NCI-H82 (cell line): Measurements from ENCODE around the gene LDB2.

Source experiments
- DNase-seq: peaks from one replicate; lab custom pipeline; 2025; lab: John Stamatoyannopoulos, UW

LDB2 gene

DNA sequence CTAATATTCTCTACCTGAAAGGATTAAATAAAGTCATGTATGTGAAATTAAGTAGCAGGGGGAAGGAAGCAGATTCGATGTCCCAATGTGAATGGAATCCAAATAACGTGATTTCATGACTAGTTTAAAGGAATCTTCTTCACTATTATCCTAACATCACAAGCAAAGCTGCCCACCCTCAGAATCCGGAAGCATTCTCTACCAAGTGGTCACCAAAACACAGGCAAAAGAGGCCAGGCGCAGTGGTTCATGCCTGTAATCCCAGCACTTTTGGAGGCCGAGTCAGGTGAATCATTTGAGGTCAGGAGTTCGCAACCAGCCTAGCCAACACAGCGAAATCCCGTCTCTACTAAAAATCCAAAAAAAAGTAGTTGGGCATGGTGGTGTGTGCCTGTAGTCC, 212.9 kb downstream of the LDB2 start:
- DNase-seq, result no peak

DNA sequence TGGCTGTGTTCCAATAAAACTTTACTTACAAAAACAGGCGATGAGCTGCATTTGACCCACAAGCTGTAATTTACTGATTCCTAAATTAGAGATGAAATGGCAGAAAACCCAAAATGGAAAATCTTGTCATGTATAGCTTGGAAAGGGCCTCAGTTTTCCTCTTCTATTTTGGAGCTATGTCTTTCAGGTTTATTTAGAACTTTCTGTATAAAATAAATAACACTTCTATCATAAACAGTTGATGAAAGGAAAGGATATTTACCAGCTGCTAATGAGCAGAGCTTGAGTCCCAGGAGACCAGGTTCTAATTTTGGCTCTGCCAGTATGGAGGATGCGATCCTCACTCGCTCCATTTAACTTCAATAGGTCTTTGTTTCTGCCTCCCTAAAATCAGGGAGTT, 213.5 kb downstream of the LDB2 start:
- no peak for DNase-seq

DNA sequence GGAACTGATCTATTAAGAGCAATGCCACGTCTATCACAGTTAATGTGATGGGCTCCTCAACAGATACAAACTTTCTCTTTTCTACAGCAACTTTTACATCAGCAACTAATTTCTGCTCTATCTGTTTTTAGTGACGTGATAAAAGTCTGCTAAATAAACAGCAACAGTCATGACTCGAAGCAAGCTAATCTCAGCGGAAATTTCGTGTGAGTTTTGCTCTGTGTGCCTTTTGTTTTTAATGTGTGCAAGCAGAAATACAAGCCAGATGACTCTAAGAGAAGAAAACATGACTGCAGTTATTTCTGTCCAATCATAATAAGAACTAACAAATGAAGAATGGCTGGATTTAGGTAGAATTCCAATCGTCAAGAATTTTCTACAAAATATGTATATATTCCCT, 214.3 kb downstream of the LDB2 start:
- DNase-seq, result no peak

DNA sequence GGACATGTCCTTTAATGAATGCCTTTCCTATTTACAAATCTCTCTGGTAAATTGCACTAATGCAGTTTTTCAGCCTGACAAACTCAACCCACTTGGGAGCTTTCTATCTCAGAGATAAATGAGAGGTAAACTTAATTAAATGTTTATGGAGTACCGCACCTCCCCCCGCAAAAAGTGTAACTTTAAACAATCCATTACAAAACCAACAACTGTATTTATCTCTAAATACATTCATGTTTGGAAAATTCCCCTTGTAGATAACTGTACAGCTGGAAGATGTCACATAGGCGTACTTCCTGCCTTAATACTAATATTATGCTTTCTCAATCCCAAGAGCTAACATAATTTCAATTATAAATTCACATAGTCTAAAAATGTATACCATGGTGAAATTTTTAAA, 215.5 kb downstream of the LDB2 start:
- no peak for DNase-seq

DNA sequence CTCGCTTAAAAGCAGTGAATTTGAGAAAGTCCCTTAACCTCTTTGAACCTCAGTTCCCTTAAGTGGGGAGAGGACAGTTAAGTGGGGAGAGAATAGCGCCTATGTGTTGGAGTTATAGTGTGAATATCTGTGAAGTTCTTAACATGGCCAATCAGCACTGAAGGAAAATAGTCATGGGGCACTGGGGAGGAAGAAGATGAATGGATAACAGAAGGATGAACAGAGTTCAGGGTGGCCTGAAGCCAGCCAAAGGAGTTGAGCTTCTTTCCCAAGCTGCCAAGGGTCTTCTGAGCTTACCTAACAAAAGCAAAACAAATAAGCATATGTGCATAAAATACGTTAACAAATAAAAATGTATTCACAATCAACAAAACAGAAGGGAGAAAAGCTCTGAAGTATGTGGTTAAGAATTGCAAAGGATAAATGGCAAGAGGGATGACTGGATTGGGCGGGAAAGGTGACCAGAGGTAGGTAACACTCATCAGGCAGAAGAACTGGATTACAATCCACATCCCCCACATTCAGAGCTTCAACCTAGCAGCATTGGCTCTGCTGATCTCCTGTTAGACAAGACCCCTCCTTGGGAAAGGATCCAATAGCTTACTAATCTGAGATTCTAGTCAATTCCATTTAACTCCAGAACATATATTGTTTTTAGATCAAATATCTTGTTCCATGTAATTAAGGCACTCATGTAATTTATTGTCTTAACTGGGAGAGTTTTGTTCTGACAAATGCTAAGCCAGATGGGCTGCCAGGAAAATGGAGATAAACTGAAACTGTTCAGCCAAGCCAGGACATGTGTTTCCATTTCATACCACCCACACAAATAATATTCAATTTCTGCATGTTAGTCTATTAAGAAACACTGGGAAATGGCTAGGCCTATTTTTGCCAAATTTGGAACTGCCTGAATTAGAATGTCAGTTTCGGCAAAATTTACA, 221.2 kb downstream of the LDB2 start:
- DNase-seq, result no peak

DNA sequence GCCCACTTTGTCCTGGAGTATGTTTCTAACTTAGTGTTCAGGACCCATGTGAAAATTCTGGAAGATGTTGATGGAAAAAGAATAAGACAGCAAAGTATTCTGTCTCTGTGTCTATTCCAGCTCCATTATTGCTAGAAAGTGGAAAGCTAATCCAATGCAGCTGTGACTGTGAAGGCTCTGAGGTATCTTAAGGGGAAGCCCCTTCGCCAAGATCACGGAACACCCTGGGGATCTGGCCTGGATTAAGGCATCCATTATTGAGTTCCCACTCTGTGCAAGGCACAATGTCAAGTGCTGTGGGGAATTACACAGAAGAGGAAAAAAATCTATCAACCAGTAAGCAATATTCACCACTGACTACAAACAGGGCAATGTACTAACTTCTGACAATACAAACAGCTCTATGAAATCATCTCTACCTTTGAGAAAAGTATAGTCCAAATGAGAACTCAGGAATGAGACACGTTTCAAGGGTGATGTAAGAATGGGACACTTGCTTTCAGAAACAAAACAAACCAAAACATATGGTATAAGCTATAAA, 222.1 kb downstream of the LDB2 start:
- DNase-seq, result no peak

DNA sequence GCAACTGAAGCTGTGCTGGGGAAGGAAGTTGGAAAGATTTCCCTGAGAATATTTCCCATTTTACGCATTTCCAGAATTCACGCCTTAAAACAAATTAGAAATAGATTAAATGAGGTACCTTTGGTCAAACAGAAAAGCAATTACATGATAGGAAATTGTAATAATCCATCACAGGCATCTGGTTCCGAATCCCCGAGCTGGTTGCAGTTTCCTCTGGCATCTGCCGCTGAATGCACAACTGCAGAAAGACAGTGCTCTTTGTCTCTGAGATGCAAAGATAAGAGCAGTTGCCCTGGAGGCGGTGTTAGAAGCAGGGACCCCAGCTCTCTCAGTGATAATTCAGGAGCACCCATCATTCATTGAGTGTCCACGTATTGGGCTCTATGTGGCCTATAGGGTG, 224.4 kb downstream of the LDB2 start:
- DNase-seq, result no peak

DNA sequence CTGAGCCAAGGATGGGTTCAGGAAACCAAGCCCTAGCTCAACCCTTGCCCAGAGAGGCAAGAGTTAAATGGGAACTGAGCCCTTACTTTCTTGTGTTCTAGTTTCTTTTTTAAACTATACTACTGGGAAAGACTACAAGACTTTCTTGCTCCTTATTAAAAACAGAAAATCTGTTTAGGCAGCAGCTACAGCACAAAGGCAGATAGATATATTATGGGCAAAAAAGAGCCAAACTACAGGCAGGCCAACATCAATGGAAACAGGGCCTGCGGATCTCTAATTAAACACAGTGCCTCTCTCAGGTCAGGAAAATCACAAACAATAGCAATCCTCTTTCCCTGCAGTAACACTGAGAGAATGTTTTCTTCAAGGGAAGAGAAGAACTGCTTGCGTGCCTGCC, 226.0 kb downstream of the LDB2 start:
- no peak for DNase-seq

DNA sequence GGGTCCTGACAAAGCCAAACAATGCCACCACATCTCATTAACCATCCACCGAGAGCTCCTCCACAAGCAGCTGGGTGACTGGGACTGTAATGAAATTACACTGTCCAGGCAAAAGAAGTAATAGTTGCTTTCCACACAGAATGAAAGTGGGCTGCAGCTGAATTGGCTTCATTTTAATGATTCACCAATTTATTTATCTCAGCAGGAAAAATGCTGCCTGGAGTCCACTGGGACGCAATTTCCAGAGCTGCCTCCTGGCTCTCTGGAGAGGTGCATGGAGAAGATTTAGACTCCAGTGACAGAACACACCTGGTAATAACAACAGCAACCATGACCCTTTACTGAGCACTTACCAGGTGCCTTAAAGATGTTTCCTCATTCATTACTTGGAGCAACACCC, 226.7 kb downstream of the LDB2 start:
- DNase-seq, result no peak

DNA sequence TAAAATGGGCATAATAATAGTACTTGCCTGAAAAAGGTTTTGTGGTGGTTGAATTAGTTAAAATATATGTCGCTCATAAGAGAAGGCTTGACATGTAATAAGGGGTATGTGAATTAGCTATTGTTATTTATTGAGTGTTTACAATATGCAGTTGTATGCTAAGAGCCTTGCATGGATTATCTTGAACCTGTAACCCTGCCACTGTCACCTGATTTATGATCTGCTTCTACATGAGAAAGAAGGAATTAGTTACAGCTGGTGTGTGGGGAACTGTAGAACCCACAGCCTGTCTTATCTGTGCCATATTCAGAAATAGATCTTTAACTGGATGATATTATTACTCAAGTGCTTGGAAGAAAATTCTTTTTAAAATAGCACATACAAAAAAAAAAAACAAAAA, 227.7 kb downstream of the LDB2 start:
- DNase-seq, result no peak

DNA sequence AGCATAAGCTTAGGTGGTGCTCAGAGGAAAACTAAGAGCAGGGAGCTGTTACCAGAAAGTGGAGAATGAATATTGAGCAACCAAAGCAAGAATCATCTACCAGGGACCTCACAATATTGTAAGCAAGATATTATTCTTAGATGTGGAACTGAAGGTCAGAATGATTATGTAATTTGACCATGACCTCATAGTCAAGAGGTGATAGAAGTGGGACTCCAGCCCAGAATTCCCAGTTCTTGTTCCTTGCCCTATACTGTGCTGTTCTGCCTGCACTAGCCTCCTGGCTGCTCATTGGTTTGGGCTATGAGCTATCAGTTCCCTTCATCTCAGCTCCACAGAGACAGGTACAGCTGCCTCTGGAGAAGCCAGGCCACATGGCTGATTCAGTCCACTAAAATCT, 229.4 kb downstream of the LDB2 start:
- no peak for DNase-seq

DNA sequence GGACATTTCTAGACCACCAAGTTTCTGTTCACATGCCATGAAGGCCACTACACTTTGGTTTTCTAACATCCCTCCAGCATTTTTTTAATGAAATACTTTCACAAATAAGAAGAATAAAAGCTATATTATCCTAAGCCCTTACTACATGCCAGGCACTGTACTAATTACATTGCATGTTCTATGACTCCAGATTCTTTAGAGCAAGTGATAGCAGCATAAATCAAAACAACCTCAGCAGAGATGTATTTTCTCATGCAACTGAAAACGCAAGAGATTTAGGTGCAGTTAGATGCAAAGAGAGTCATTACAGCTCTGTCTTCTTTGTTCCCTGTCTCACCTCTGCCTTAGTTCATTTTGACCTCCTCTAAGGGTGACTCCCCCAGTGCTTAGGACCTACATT, 230.0 kb downstream of the LDB2 start:
- DNase-seq, result no peak

DNA sequence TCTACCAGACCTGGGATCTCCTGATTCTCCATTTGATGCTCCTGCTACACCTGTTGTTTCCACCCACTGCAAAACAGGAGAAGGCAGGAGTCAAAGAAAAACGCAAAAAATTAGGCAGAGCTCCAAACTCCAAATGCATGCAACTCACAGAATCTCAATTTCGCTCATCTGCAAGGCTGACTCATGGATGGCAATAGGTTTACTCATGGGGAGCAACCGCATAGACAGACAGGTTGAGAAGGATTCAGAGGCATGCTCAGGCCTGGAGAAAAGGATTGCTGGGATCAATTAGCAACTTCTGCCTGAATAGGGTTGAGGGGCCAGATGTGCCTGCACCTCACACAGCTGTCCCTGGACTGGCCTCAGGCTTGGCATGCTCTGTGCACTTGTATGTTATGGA, 231.0 kb downstream of the LDB2 start:
- DNase-seq, result no peak

DNA sequence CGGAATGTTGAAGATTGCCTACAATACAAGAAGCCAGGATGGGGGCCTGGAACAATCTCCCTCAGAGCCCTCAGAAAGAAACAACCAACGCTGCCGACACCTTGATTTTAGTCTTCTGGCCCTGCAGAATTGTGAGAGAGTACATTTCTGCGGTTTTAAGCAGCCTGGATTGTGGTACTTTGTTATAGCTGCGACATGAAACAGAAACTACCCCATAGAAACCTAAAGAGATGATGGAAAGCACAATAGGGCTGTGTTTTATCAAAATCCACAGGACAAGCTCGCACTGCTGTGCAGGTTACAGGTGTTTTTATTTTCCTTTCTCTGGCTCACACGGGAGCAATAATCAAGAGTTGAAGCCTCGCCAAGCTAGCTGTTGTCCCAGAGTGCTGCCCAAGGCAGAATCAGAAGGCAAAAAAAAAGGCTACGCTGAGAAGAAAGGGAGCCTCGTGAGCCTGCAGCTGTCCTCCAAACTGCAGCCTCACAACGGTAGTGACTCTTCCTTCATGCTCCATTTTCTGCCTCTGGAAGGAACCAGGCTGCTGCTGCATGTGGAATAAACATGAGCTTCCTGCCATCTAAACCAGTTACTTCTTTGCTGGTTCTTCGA, 232.4 kb downstream of the LDB2 start:
- DNase-seq, result no peak

DNA sequence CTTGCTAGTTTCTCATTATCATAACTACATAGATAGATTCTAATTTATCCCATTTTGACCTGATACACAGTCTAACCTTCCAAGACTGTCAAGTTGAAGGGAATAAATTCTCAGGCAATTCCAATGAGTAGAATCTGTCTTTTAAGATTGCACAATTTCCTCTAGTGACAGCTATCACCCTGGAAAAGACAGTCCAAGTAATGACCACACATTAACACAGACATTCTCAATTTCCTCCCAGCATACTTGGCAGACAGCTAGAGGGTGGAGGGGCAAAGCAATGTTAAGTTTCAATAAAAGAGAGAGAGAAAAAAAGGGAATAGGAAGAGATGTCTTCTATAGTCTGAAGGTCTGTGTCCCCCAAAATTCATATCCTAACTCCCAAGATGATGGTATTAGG, 234.7 kb downstream of the LDB2 start:
- DNase-seq, result no peak

DNA sequence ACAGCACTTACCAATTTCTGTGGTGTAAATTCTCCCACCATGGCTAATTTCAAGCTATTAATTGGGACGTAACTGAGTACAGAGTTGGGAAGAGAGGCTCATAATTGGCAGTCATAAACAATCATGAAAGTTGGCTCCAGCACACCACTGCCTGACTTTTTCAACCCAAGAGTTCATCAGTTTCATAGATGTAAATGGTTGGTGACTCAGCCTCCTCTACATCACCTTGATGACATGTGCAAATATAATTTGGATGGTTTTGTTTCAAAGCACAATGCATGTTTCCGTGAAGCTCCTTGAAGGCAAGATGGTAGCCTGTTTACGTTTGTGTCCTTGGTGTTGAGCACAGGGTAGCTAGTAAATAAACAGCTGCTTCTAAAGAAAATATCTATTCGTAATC, 235.1 kb downstream of the LDB2 start:
- no peak for DNase-seq

DNA sequence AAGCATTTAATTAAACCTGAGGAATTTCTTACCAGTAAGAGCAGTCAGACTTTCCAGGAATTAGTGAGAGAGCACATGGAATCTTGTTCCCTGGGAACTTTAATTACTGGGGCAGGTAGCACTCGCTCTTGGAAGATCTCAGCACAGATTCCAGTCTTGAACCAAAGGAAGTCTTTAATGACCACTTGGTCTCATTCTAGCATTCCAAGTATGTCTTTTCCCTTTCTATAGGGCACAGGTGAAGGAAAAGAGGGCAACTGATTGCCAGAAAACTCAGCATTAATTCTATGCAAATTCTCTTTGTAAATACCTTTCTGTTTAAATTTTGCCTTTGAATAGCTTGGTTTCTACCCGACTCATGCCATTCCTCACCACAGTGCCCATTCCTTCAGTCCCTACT, 236.6 kb downstream of the LDB2 start:
- DNase-seq, result no peak

DNA sequence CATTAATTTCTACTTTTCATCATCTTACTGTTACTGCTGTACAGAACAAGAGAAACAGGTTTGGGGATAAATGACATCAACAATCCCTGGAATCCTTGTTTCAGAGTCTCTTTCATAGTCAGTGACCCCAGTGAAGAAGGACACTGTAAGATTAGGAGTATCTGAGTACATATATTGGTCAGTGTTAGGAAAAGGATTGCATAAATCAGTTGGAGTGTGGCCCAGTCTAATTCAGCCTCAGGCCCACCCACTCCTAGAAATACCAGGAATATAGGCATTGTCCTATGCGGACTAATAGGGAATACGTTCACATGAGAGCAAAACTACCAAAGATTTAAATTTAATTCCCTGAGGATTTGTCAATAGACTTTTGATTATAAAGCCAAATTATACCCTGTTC, 237.8 kb downstream of the LDB2 start:
- no peak for DNase-seq

DNA sequence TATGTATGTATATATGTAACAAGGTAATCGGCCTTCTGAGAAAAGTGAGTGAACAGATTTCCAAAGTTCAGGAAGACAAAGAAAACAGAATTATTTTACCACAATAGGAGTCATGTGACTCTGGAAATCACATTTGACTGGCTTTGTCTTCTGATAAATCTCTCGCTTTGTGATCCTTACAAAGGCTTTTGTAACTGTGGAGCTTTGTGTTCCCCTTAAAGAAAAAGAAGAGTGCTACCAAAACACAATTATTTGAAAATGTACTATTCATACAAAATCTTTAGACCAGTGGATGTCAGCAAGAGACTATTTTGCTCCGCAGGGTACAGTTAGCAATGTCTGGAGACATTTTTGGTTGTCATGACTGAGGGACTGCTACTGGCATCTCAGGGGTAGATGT, 238.8 kb downstream of the LDB2 start:
- no peak for DNase-seq

DNA sequence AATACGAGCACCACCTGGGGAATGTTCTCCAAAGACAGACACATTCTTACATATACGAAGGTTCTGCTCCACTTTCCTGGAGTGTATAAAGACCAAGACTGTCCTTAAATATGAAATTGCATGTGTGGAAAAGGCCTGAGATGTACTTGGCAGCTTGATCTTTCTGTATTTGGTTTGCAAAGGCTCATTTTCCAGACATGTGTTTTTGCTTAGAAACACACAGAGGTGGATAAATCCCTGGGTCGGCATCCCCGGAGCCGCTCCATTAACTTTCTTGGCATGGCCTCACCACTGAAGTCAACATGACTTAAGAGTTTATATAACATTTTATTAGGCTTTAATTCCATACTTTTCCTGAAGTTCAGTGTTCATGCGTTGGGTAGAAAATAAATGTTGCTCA, 239.4 kb downstream of the LDB2 start:
- DNase-seq, result no peak

DNA sequence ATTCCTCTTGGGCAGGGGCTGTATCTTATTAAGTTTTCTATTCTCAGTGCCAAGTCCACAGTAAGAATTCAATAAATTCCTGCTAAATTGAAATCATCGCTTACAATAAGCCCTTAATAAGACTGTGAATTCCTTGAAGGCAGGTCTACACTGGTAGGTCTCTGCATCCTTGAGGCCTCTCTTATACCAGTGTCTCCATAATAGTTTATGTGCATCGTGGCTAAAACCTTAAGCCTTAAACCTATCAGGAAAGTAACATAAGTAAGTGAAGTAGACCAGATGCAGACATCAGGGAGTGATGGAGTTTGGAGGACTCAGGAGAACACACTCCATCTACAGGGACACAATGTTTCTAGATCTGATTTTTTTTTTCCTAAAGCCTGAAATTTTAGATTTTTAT, 240.3 kb downstream of the LDB2 start:
- no peak for DNase-seq

DNA sequence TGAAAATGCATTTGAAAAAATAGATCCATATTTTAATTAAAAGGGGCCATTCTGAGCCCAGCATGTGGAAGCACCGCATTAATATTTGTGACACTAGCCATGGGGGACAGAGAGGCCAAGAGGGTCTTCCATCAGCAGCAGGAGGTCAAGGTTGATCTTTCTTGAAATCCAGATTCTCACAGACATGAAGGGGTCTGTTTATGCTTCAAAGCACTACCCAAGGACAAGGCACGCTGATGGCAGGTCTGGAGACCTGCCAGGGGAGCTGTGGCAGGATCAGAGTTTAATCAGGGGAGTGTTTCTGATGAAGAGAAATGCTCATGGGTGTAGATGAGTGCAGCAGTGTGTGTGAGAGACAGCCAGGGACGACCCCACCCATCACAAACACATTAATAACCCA, 243.3 kb downstream of the LDB2 start:
- DNase-seq, result no peak

DNA sequence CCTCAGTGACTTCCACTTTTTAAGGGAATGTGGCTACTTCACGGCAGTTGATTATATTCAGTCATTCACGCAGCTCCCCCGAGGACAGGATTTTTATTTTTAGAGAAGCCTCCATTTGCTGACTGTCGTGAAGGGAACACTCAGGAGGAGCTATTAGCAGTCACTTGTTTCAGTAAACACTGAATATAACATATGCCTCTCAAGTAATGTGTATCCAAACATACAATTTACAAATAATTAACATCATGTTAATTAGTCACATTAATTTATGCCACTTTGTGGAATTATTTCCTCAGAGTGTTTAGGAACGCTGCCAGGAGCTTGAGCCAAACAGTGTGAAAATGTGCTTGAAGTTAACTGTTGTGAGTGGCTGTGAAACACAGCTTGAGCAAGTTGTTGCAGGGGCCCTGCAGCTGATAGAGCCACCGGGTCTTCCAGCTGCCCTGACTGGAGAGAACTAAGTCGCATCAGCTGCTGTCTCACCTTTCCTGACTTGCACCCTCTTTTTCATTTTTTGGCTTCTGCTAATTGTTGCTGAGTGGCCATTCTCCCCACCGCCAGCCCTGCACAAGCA, 245.6 kb downstream of the LDB2 start:
- no peak for DNase-seq
